Spleen (tissue), 11 donors: Measurements from ENCODE around the gene RAB24. TPM values are rescaled to one million over a fixed set of nuclear protein-coding genes. Genes with fewer than 3 reads are reported as not detected.

Source experiments
- DNase-seq: peaks from one replicate; pipeline ENCODE4 v3.0.0-alpha.2; 2020
- H3K27ac ChIP-seq, 8 donors: fragments of 200-600 bp; sonication (generic) in 7 of 8; 1 replicate in 4 of 8; 2 replicates in 4 of 8; pipeline versions ENCODE4 v1.5.0 to v1.8.0; 2016 to 2021; ENCODE audit warnings: inconsistent platforms in 4 of 8, mild to moderate bottlenecking in 4 of 8, moderate library complexity in 1 of 8
- H3K27me3 ChIP-seq, 7 donors: fragments of 200-600 bp; sonication (generic) in 6 of 7; replicated peaks in 1 of 7; 1 replicate in 4 of 7; 2 replicates in 3 of 7; pipeline versions ENCODE4 v1.5.0 to v1.8.0; 2016 to 2021; ENCODE audit warnings: inconsistent platforms in 3 of 7, mild to moderate bottlenecking in 1 of 7
- H3K36me3 ChIP-seq, 6 donors: fragments of 200-600 bp; sonication (generic) in 5 of 6; 1 replicate in 4 of 6; 2 replicates in 2 of 6; pipeline versions ENCODE4 v1.5.0 to v1.8.0; 2016 to 2021; ENCODE audit warnings: inconsistent platforms in 2 of 6
- H3K4me1 ChIP-seq, 6 donors: fragments of 200-600 bp; sonication (generic) in 5 of 6; 1 replicate in 3 of 6; 2 replicates in 3 of 6; pipeline versions ENCODE4 v1.5.0 to v1.8.0; 2016 to 2021; ENCODE audit warnings: inconsistent platforms in 3 of 6
- H3K4me3 ChIP-seq, 8 donors: fragments of 200-600 bp; sonication (generic) in 7 of 8; 1 replicate in 4 of 8; 2 replicates in 4 of 8; pipeline versions ENCODE4 v1.5.0 to v1.8.0; 2016 to 2021; ENCODE audit warnings: inconsistent platforms in 4 of 8, mild to moderate bottlenecking in 4 of 8, moderate library complexity in 2 of 8
- H3K9me3 ChIP-seq, 8 donors: fragments of 200-600 bp; sonication (generic) in 7 of 8; 1 replicate in 4 of 8; 2 replicates in 4 of 8; pipeline versions ENCODE4 v1.5.0 to v1.8.0; 2016 to 2021; ENCODE audit warnings: inconsistent platforms in 4 of 8
- POLR2A ChIP-seq, 3 donors: fragments of 450-650 bp; IDR thresholded peaks; one replicate each; pipeline ENCODE4 v1.5.1; 2017; ENCODE audit warnings: antibody characterized with exemption in 3 of 3, mild to moderate bottlenecking in 1 of 3
- POLR2AphosphoS5 ChIP-seq, 3 donors: sonication (generic); formaldehyde crosslinking; IDR thresholded peaks; one replicate each; pipeline ENCODE4 v1.5.1; 2017; ENCODE audit warnings: antibody characterized with exemption in 3 of 3
- WGBS, 5 donors: extraction: QIAGEN DNeasy Blood & Tissue Kit in 3 of 5; methylation state at CpG; one replicate each; pipeline versions ENCODE4 v1.1.5 to v1.1.7; 2013 to 2018; 5-methylcytosine and 5-hydroxymethylcytosine counted together
- intact Hi-C: fragments of 100-400 bp; cut with DNase I; formaldehyde crosslinking; loops from one replicate; pipeline ENCODE4 v1.15.0; 2023; ENCODE audit warnings: low total_unique reads
- polyA plus RNA-seq, 3 donors: library from polyadenylated mRNA; stranded (reverse); fragments of 200-250 nt; gene quantifications; one replicate each; pipeline ENCODE4 v1.2.1, GENCODE V29; 2013
- total RNA-seq, 7 donors: library from RNA; depleted of rRNA in 3 of 7; stranded (reverse); fragments of >200 nt in 3 of 7; fragmentation: NEBNext Ultra II Directional in 4 of 7; extraction: Animal tissue kit (Norgen Biotek cat#: 25700) in 4 of 7; gene quantifications; one replicate each; pipeline versions ENCODE4 v1.1.0 to v1.2.1, GENCODE V29; 2016 to 2021
- TF ChIP-seq, protein P1 (sequence below), 11 experiments: fragments of 200-600 bp in 7 of 11; fragments of 450-650 bp in 4 of 11; sonication (generic) in 4 of 11; IDR thresholded peaks in 8 of 11; conservative IDR thresholded peaks in 3 of 11; 1 replicate in 7 of 11; 2 replicates in 4 of 11; pipeline versions ENCODE4 v1.4.0 to v1.8.0; 2016 to 2021; ENCODE audit warnings: antibody characterized with exemption in 11 of 11, inconsistent platforms in 4 of 11, mild to moderate bottlenecking in 1 of 11
- donor health status: healthy with polysubstance abuse.
- donor health status: DM: no; HTN: no; CAD: no; lungs with moderate emphysema.
- donor health status: DM: no; HTN: no; CAD: no.
- donor health status: Bipolar disorder and iron deficiency.
- donor health status: healthy.
- donor health status: DM: no; HTN: no; CAD: no.
- donor health status: DM: yes; HTN: yes; CAD: no.

RAB24 gene
- total and polyA plus RNA-seq, 10 donors, result 52.1 to 181 (median 83.7) TPM

DNA sequence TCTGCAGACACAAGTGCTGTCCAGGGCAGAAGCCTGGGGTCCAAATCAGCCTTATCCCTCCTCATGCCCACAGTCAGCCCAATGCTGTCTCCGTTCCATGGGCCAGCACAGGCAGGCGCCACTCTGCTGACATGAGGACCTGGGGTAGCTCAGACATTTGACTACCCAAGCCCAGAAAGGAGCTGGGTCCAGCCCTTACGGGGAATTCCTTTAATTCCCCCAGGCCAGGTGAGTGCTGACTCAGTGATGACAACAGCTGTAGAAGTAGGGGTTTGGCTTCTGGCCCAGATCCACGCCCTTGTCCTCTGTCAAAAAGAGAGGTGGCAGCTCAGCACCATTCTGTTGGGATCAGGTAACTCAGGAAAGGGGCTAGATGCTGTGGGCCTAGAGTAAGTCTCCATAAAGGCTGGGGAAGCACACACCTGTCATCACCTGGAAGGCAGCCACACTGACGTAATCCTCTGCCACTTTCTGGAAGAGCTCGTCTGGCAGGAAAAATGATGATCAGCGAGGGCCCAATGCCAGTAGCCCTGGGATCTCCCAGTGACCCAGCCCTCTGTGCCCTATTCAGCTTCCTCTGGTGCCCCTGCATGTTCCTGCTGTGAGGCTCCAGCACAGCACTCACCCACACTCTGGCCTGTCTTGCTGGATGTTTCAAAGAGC, 1.9 kb downstream of the RAB24 start:
- Histone ChIP-seq H3K9me3 (no peaks in the 10 kb centered on the region), H3K27ac (peak overlapping the region; percentile 76 to 94 (median 88)), H3K27me3 (no peaks in the 10 kb centered on the region), H3K4me3 (peak overlapping the region in 6 of 8 donors; percentile 77 to 99 (median 96)), H3K36me3 (peaks cover 0 to 55% (median 23%) of the 10 kb centered on the region in 6 donors), H3K4me1 (peaks cover 47 to 94% (median 83%) of the 10 kb centered on the region in 6 donors)
- WGBS, 5 donors, result 66 to 79% (median 69%) methylated on average over 6 to 7 of the region's 7 CpGs
- no peak for TF ChIP-seq POLR2AphosphoS5 (IDR thresholded peaks at IDR 0.05)
- intact Hi-C loops, result loop anchor here (10.0 kb wide), 1 partner anchor 187 kb away; no protein-coding TSS in a partner anchor
- DNase-seq, result peak; percentile 73

DNA sequence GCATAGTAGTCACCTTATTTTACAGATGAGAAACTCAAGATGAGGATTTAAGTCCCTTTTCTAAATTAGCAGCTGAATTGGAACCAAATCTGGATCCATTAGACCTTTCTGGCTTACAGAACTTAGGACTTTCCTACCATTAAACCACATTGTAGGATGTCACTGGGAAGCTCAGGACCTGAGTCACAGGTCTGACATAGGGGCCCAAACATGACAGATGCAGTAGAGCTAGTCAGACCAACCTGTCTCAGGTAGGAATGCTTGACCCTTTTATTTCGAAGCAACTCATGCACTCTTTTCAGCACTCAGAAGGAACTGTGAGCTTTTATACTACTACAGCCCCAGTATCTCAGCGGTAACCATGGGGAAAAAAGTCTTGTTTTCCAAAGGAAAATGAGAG, 2.6 kb downstream of the RAB24 start:
- no peaks in the 10 kb centered on the region for H3K9me3 ChIP-seq
- intact Hi-C loops, result loop anchor here (10.0 kb wide), 1 partner anchor 186 kb away; no protein-coding TSS in a partner anchor
- H3K27me3 ChIP-seq, result no peaks in the 10 kb centered on the region
- H3K4me3 ChIP-seq, result peak overlapping the region in 3 of 8 donors; percentile 89 to 96 (median 95)
- no peak for DNase-seq
- peaks cover 54 to 94% (median 85%) of the 10 kb centered on the region in 6 donors for H3K4me1 ChIP-seq
- TF ChIP-seq POLR2AphosphoS5 (IDR thresholded peaks at IDR 0.05), result no peak
- 88 to 96% (median 93%) methylated on average over 2 of the region's 2 CpGs for WGBS, 5 donors
- H3K36me3 ChIP-seq, result peaks cover 0 to 55% (median 17%) of the 10 kb centered on the region in 6 donors
- peak overlapping the region; percentile 76 to 94 (median 88) for H3K27ac ChIP-seq

DNA sequence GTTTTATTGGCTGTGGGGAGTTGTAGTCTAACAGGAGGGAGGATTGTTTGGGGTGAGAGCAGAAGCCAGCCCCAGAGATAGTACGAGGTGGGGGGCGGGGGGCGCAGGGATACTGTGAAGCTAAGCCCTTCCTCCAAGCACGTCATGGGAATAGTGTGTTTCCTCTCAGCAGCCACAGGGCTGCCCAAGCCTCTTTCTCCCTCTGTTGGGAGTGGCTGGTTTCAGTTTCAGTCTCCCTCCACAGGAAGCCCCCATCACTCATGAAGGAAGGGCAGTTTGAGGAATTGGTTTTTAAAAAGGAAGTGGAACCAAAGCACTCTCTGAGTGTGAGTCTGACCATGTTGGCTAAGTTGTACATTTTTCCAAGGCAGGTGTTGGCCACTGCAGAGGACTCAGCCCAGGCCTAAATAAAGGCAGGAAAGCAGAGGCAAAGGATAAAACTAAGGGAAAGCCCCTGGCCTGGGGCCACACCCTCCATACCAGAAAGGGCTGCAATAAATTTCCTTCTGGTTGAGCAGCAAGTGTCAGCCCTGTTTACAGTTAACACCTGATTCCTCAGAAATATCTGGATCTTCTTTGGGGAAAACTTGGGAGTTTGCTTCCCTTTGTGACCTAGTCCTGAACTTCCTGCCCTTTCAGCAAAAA, 3.2 kb downstream of the RAB24 start:
- H3K4me1 ChIP-seq, result peaks cover 53 to 94% (median 84%) of the 10 kb centered on the region in 6 donors
- H3K27me3 ChIP-seq, result no peaks in the 10 kb centered on the region
- H3K36me3 ChIP-seq, result peaks cover 0 to 55% (median 15%) of the 10 kb centered on the region in 6 donors
- 0 to 8% (median 1%) methylated on average over 4 of the region's 4 CpGs for WGBS, 5 donors
- intact Hi-C loops, result loop anchor here (10.0 kb wide), 1 partner anchor 186 kb away; no protein-coding TSS in a partner anchor
- H3K27ac ChIP-seq, result peak overlapping the region; percentile 76 to 94 (median 88)
- TF ChIP-seq POLR2AphosphoS5 (IDR thresholded peaks at IDR 0.05) (peak in 2 of 3 donors; percentile 58 to 88), POLR2A (IDR thresholded peaks at IDR 0.05) (no peak)
- TF ChIP-seq, protein P1, sequence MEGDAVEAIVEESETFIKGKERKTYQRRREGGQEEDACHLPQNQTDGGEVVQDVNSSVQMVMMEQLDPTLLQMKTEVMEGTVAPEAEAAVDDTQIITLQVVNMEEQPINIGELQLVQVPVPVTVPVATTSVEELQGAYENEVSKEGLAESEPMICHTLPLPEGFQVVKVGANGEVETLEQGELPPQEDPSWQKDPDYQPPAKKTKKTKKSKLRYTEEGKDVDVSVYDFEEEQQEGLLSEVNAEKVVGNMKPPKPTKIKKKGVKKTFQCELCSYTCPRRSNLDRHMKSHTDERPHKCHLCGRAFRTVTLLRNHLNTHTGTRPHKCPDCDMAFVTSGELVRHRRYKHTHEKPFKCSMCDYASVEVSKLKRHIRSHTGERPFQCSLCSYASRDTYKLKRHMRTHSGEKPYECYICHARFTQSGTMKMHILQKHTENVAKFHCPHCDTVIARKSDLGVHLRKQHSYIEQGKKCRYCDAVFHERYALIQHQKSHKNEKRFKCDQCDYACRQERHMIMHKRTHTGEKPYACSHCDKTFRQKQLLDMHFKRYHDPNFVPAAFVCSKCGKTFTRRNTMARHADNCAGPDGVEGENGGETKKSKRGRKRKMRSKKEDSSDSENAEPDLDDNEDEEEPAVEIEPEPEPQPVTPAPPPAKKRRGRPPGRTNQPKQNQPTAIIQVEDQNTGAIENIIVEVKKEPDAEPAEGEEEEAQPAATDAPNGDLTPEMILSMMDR (IDR thresholded peaks at IDR 0.05 in 8 of 11, conservative IDR thresholded peaks at IDR 0.05 in 3 of 11), result peak in 7 of 11 experiments; percentile 7 to 51 (median 43)
- DNase-seq, result peak; percentile 89
- H3K9me3 ChIP-seq, result no peaks in the 10 kb centered on the region
- peak overlapping the region in 3 of 8 donors; percentile 3 to 89 (median 7) for H3K4me3 ChIP-seq

DNA sequence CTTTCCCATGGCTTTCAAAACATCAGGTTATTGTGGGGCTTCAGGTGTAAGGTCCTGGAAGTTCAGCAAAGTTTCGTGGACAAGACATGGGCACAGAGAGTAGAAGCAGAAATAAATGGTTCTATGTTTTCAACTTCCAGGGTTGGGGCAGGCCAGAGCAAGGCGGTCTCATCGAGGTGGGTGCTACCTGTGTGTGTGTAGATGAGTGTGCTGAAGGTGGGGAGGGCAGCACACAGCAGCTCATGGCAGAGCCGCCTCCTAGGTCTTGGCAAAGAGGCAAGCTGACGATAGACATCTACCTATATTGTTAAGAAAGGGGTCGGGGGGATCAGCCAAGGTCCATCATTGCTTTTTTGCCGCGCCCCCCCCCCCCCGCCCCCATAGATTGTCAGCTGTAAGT, 3.8 kb downstream of the RAB24 start:
- peak overlapping the region; percentile 76 to 94 (median 88) for H3K27ac ChIP-seq
- 58 to 69% (median 65%) methylated on average over 9 of the region's 9 CpGs for WGBS, 5 donors
- no peaks in the 10 kb centered on the region for H3K27me3 ChIP-seq
- no peak for TF ChIP-seq POLR2A (IDR thresholded peaks at IDR 0.05)
- TF ChIP-seq, protein P1 (IDR thresholded peaks at IDR 0.05 in 8 of 11, conservative IDR thresholded peaks at IDR 0.05 in 3 of 11), result no peak
- no peak for TF ChIP-seq POLR2AphosphoS5 (IDR thresholded peaks at IDR 0.05)
- peaks cover 0 to 55% (median 19%) of the 10 kb centered on the region in 6 donors for H3K36me3 ChIP-seq
- intact Hi-C loops, result loop anchor here (10.0 kb wide), 1 partner anchor 185 kb away; no protein-coding TSS in a partner anchor
- H3K9me3 ChIP-seq, result no peaks in the 10 kb centered on the region
- peaks cover 46 to 94% (median 78%) of the 10 kb centered on the region in 6 donors for H3K4me1 ChIP-seq
- DNase-seq, result peak; percentile 74
- peak overlapping the region in 1 of 8 donors; percentile 89 for H3K4me3 ChIP-seq
